NCI-H460 (cell line): Measurements from ENCODE around the gene SLC6A7. TPM values are rescaled to one million over a fixed set of nuclear protein-coding genes. Genes with fewer than 3 reads are reported as not detected.

ENCODE experiments used
- DNase-seq: peaks from one replicate; pipeline ENCODE4 v3.0.0-alpha.2; 2016; ENCODE audit warnings: low read depth; ENCODE audit errors: extremely low read depth
- total RNA-seq: library from RNA; depleted of rRNA; stranded (reverse); fragments of >200 nt; shearing (Covaris generic); gene quantifications from 2 replicates; pipeline ENCODE4 v1.2.3, GENCODE V29; 2014; rRNA removed

SLC6A7 gene
- total RNA-seq, 1 experiment from 2014 or later = 1.6 TPM

GRCh38 chr5:150255659-150256409 lies 66.0 kb downstream of the SLC6A7 start:
- no peak for DNase-seq

- DNase-seq = no peak
Observed at GRCh38 chr5:150256410-150257064, 66.7 kb downstream of the SLC6A7 start.

- no peak for DNase-seq
Observed at GRCh38 chr5:150257424-150257823, 67.6 kb downstream of the SLC6A7 start.

- DNase-seq = no peak
Observed at GRCh38 chr5:150258130-150258529, 68.3 kb downstream of the SLC6A7 start.

Other genes starting within 250 kb of the SLC6A7 start
- gene PDE6A, start 245.3 kb upstream of the SLC6A7 start, total RNA-seq = 0.02 TPM in 1 of 2 replicates, not detected in the other
- 25.6 and 29.5 TPM in 2 replicates for gene SLC26A2, start 229.3 kb upstream of the SLC6A7 start, total RNA-seq
- gene TIGD6, start 189.4 kb upstream of the SLC6A7 start, total RNA-seq = 9.1 and 9.3 TPM in 2 replicates
- gene HMGXB3, start 189.3 kb upstream of the SLC6A7 start, total RNA-seq = 33.7 and 36.4 TPM in 2 replicates
- not detected in 2 replicates for gene CSF1R, start 103.5 kb upstream of the SLC6A7 start, total RNA-seq
- gene PDGFRB, start 34.2 kb upstream of the SLC6A7 start, total RNA-seq = 1.7 and 2.4 TPM in 2 replicates
- gene CDX1, start 23.3 kb upstream of the SLC6A7 start, total RNA-seq = not detected in 2 replicates
- not detected in 2 replicates for gene CAMK2A, start 99.7 kb downstream of the SLC6A7 start, total RNA-seq
- 0.06 and 0.22 TPM in 2 replicates for gene ARSI, start 112.8 kb downstream of the SLC6A7 start, total RNA-seq
- gene TCOF1, start 167.6 kb downstream of the SLC6A7 start, total RNA-seq = 39.9 and 46.4 TPM in 2 replicates
- not detected in 2 replicates for gene CD74, start 222.8 kb downstream of the SLC6A7 start, total RNA-seq